GDM1 (cell line): ENCODE measurements around the gene LRRC55.
"Not testable (repeated sequence)": the region's sequence is repeated elsewhere in the genome, so short reads cannot be mapped to it uniquely, and the experiment has no call there.

ENCODE experiments used
- DNase-seq: peaks from one replicate; lab custom pipeline; 2025; lab: John Stamatoyannopoulos, UW

Gene LRRC55

GRCh38 chr11:57161351-57161750 lies 20.4 kb upstream of the LRRC55 start:
- no peak for DNase-seq

- DNase-seq = no peak
Measured at GRCh38 chr11:57162179-57162898, 19.4 kb upstream of the LRRC55 start.

GRCh38 chr11:57163160-57163868 lies 18.4 kb upstream of the LRRC55 start:
- no peak for DNase-seq

GRCh38 chr11:57164317-57164716 lies 17.4 kb upstream of the LRRC55 start:
- DNase-seq = no peak

- DNase-seq = no peak
Measured at GRCh38 chr11:57167125-57167846, 14.5 kb upstream of the LRRC55 start.

GRCh38 chr11:57169732-57170313 lies 11.9 kb upstream of the LRRC55 start:
- not testable (repeated sequence) for DNase-seq

GRCh38 chr11:57172031-57172430 lies 9.7 kb upstream of the LRRC55 start:
- DNase-seq = no peak

- no peak for DNase-seq
Measured at GRCh38 chr11:57174656-57175055, 7.1 kb upstream of the LRRC55 start.

GRCh38 chr11:57175478-57175877 lies 6.3 kb upstream of the LRRC55 start:
- no peak for DNase-seq

- no peak for DNase-seq
Measured at GRCh38 chr11:57178334-57178733, 3.4 kb upstream of the LRRC55 start.

- no peak for DNase-seq
Measured at GRCh38 chr11:57179681-57180080, 2.1 kb upstream of the LRRC55 start.

- no peak for DNase-seq
Measured at GRCh38 chr11:57180081-57180561, 1.6 kb upstream of the LRRC55 start.

GRCh38 chr11:57180964-57181363 lies 789 bp upstream of the LRRC55 start:
- DNase-seq = no peak

GRCh38 chr11:57182896-57183295 lies 1.1 kb downstream of the LRRC55 start:
- no peak for DNase-seq

- DNase-seq = no peak
Measured at GRCh38 chr11:57190548-57190947, 8.8 kb downstream of the LRRC55 start.

- DNase-seq = no peak
Measured at GRCh38 chr11:57191311-57192219, 9.8 kb downstream of the LRRC55 start.

GRCh38 chr11:57192316-57192715 lies 10.6 kb downstream of the LRRC55 start:
- no peak for DNase-seq

- no peak for DNase-seq
Measured at GRCh38 chr11:57196596-57196995, 14.8 kb downstream of the LRRC55 start.

- DNase-seq = no peak
Measured at GRCh38 chr11:57197762-57198161, 16.0 kb downstream of the LRRC55 start.

GRCh38 chr11:57199330-57199729 lies 17.6 kb downstream of the LRRC55 start:
- DNase-seq = no peak

- no peak for DNase-seq
Measured at GRCh38 chr11:57200917-57201316, 19.2 kb downstream of the LRRC55 start.
